Tibial nerve (tissue), 4 donors: ENCODE results near the gene SYCE3. TPM values are rescaled to one million over a fixed set of nuclear protein-coding genes. Genes with fewer than 3 reads are reported as not detected.

ENCODE experiments used
- DNase-seq, 2 donors: peaks; one replicate each; pipeline ENCODE4 v3.0.0-alpha.2; 2019; ENCODE audit warnings: low spot score in 2 of 2
- H3K27ac ChIP-seq, 4 donors: fragments of 200-600 bp; sonication (generic) in 3 of 4; one replicate each; pipeline ENCODE4 v1.5.1; 2017 to 2019; ENCODE audit warnings: mild to moderate bottlenecking in 1 of 4
- H3K27me3 ChIP-seq, 2 donors: fragments of 200-600 bp; sonication (generic) in 1 of 2; one replicate each; pipeline versions ENCODE4 v1.5.1 to v1.6.0; 2017 to 2019
- H3K36me3 ChIP-seq, 3 donors: fragments of 200-600 bp; sonication (generic); one replicate each; pipeline ENCODE4 v1.5.1; 2018 to 2019
- H3K4me1 ChIP-seq, 4 donors: fragments of 200-600 bp; sonication (generic) in 3 of 4; one replicate each; pipeline ENCODE4 v1.5.1; 2017 to 2019
- H3K4me3 ChIP-seq, 4 donors: fragments of 200-600 bp; sonication (generic) in 3 of 4; one replicate each; pipeline ENCODE4 v1.5.1; 2017 to 2019; ENCODE audit warnings: mild to moderate bottlenecking in 1 of 4, moderate library complexity in 1 of 4
- H3K9me3 ChIP-seq, 4 donors: fragments of 200-600 bp; sonication (generic) in 3 of 4; one replicate each; pipeline ENCODE4 v1.5.1; 2017 to 2019
- CTCF ChIP-seq, 5 experiments: fragments of 200-600 bp in 3 of 5; fragments of 450-650 bp in 2 of 5; sonication (generic) in 3 of 5; IDR thresholded peaks; one replicate each; pipeline ENCODE4 v1.5.1; 2016 to 2019; ENCODE audit warnings: antibody characterized with exemption in 5 of 5, mild to moderate bottlenecking in 3 of 5, moderate library complexity in 2 of 5
- EP300 ChIP-seq, 2 donors: sonication (generic); formaldehyde crosslinking; IDR thresholded peaks; one replicate each; pipeline ENCODE4 v1.6.1; 2017; ENCODE audit warnings: antibody characterized with exemption in 2 of 2, mild to moderate bottlenecking in 1 of 2
- POLR2A ChIP-seq, 2 donors: fragments of 450-650 bp; IDR thresholded peaks; one replicate each; pipeline ENCODE4 v1.6.1; 2017; ENCODE audit warnings: antibody characterized with exemption in 2 of 2, mild to moderate bottlenecking in 2 of 2, moderate library complexity in 2 of 2
- WGBS, 2 donors: methylation state at CpG; one replicate each; pipeline ENCODE4 v1.1.5; 2018; 5-methylcytosine and 5-hydroxymethylcytosine counted together
- total RNA-seq, 4 donors: library from RNA; depleted of rRNA; stranded (reverse); fragments of >200 nt; gene quantifications; one replicate each; pipeline ENCODE4 v1.1.0, GENCODE V29; 2016

Gene SYCE3
- total RNA-seq, 4 donors from 2014 or later, result not detected

GRCh38 chr22:50600967-50601668 lies 38.4 kb upstream of the SYCE3 start:
- H3K9me3 ChIP-seq, result no peaks in the 10 kb centered on the region
- H3K4me3 ChIP-seq, result peak overlapping the region in 2 of 4 donors; percentile 12 to 57
- H3K36me3 ChIP-seq, result peaks cover 0 to 32% (median 0%) of the 10 kb centered on the region in 3 donors
- no peak for DNase-seq
- peaks cover 0 to 64% of the 10 kb centered on the region in 2 donors for H3K27me3 ChIP-seq
- TF ChIP-seq POLR2A (IDR thresholded peaks at IDR 0.05), result no peak
- TF ChIP-seq CTCF (IDR thresholded peaks at IDR 0.05), result no peak
- TF ChIP-seq EP300 (IDR thresholded peaks at IDR 0.05), result no peak
- no peak overlapping the region for H3K27ac ChIP-seq
- peaks cover 0 to 23% (median 1%) of the 10 kb centered on the region in 4 donors for H3K4me1 ChIP-seq
- WGBS, 2 donors, result 7 to 11% methylated on average over 15 to 30 of the region's 52 CpGs

- Histone ChIP-seq H3K4me1 (peaks cover 0 to 23% (median 1%) of the 10 kb centered on the region in 4 donors), H3K9me3 (no peaks in the 10 kb centered on the region), H3K27me3 (peaks cover 0 to 60% of the 10 kb centered on the region in 2 donors), H3K27ac (no peak within 1 kb of the TSS), H3K4me3 (peak within 1 kb of the TSS in 3 of 4 donors; percentile 12 to 57 (median 27)), H3K36me3 (peaks cover 0 to 27% (median 0%) of the 10 kb centered on the region in 3 donors)
- DNase-seq, result no peak
- TF ChIP-seq POLR2A (IDR thresholded peaks at IDR 0.05) (no peak), CTCF (IDR thresholded peaks at IDR 0.05) (no peak), EP300 (IDR thresholded peaks at IDR 0.05) (no peak)
- 0 to 1% methylated on average over 17 to 22 of the region's 61 CpGs for WGBS, 2 donors
These were observed 37.8 kb upstream of the SYCE3 start, which contains the start of gene MAPK8IP2 for GRCh38 chr22:50600538-50600937. MAPK8IP2 (plus strand) TSS chr22:50600793; CDS start chr22:50600819, 26 bp downstream.

GRCh38 chr22:50599816-50600455 lies 37.2 kb upstream of the SYCE3 start:
- DNase-seq, result peak in 1 of 2 donors; percentile 33
- no peaks in the 10 kb centered on the region for H3K9me3 ChIP-seq
- peak overlapping the region in 3 of 4 donors; percentile 10 to 57 (median 27) for H3K4me3 ChIP-seq
- peaks cover 0 to 27% (median 0%) of the 10 kb centered on the region in 3 donors for H3K36me3 ChIP-seq
- WGBS, 2 donors, result 19 to 20% methylated on average over 37 to 41 of the region's 52 CpGs
- no peak overlapping the region for H3K27ac ChIP-seq
- TF ChIP-seq EP300 (IDR thresholded peaks at IDR 0.05) (peak in 1 of 2 donors; percentile 11), CTCF (IDR thresholded peaks at IDR 0.05) (no peak), POLR2A (IDR thresholded peaks at IDR 0.05) (no peak)
- H3K4me1 ChIP-seq, result peaks cover 0 to 23% (median 1%) of the 10 kb centered on the region in 4 donors
- peaks cover 0 to 54% of the 10 kb centered on the region in 2 donors for H3K27me3 ChIP-seq

- 78 to 87% methylated on average over 5 of the region's 5 CpGs for WGBS, 2 donors
- TF ChIP-seq CTCF (IDR thresholded peaks at IDR 0.05), result no peak
- TF ChIP-seq POLR2A (IDR thresholded peaks at IDR 0.05), result no peak
- no peak for TF ChIP-seq EP300 (IDR thresholded peaks at IDR 0.05)
- Histone ChIP-seq H3K27me3 (peaks cover 0 to 28% of the 10 kb centered on the region in 2 donors), H3K9me3 (no peaks in the 10 kb centered on the region), H3K36me3 (peaks cover 0 to 17% (median 0%) of the 10 kb centered on the region in 3 donors), H3K4me3 (no peak overlapping the region), H3K27ac (no peak overlapping the region), H3K4me1 (peaks cover 0 to 22% (median 1%) of the 10 kb centered on the region in 4 donors)
- no peak for DNase-seq
These were observed 34.4 kb upstream of the SYCE3 start for GRCh38 chr22:50597097-50597496.

- Histone ChIP-seq H3K4me1 (peaks cover 0 to 7% (median 0%) of the 10 kb centered on the region in 4 donors), H3K27ac (no peak overlapping the region), H3K36me3 (peaks cover 0 to 17% (median 0%) of the 10 kb centered on the region in 3 donors), H3K27me3 (peaks cover 0 to 15% of the 10 kb centered on the region in 2 donors), H3K9me3 (no peaks in the 10 kb centered on the region), H3K4me3 (no peak overlapping the region)
- no peak for DNase-seq
- TF ChIP-seq POLR2A (IDR thresholded peaks at IDR 0.05) (no peak), CTCF (IDR thresholded peaks at IDR 0.05) (no peak), EP300 (IDR thresholded peaks at IDR 0.05) (no peak)
- 75 to 84% methylated on average over 3 of the region's 3 CpGs for WGBS, 2 donors
These were observed 32.5 kb upstream of the SYCE3 start for GRCh38 chr22:50595189-50595588.
